ENCODE measurements around the gene CSPG4. TPM values are rescaled to one million over a fixed set of nuclear protein-coding genes. Genes with fewer than 3 reads are reported as not detected.
A peak's percentile ranks its signal among the peaks of the same experiment; 100 is the strongest.

Gene CSPG4
- total RNA-seq, 1 donor from 2014 or later, result 5.4 TPM

DNA sequence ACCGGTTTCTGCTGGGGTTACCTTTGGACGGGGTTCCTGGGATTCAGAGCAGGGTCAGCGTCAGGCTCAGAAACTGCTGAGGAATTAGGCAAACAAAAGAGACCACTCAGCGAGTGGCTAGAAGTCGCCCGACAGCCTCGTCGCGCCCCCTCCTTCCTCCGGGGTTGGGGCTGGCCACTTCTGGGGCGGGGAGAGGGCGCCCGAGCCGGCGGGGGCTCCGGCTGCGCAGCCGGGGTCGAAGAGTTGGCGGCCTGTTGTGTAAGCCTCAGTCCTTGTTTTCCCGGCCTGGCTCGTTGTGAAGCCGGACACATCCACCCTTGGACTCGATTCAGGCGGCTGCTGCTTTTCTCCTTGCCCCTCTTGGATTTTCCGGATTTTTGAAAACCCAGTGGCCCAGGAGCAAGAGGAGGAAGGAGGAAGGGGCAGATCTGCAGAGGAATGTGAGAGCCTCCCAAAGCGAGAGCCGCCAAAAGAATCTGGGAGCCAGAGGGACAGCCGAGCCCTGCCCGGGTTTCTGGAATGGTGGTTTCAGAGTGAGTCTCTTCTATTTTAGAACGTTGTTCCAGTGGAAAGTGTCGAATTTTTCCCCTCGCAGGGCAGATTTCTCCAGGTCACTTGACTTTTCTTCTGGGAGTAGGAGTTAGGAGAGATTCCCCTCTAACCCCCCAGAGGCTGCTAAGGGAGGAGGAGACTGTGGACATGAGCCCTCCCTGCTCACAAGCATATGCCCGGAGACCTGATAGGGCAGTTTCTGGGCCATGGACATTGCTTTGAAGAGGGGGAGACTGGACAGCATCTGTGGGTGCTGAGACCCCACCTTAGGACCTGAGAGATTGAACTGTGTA is 64.3 kb downstream of the CSPG4 start:
- H3K9me3 Mint-ChIP-seq, result no peaks in the 10 kb centered on the region
- H3K4me1 Mint-ChIP-seq, result peaks cover 56% of the 10 kb centered on the region
- no peak for DNase-seq (ENCODE audit: low read depth, low spot score)
- peak overlapping the region; percentile 98 for H3K27ac Mint-ChIP-seq (ENCODE audit: unreplicated experiment)
- H3K36me3 Mint-ChIP-seq (ENCODE audit: low read depth), result peaks cover 3% of the 10 kb centered on the region
- H3K4me3 Mint-ChIP-seq, result peak overlapping the region; percentile 97
- H3K27me3 Mint-ChIP-seq (ENCODE audit: low read depth), result no peaks in the 10 kb centered on the region
- TF ChIP-seq, protein P1, sequence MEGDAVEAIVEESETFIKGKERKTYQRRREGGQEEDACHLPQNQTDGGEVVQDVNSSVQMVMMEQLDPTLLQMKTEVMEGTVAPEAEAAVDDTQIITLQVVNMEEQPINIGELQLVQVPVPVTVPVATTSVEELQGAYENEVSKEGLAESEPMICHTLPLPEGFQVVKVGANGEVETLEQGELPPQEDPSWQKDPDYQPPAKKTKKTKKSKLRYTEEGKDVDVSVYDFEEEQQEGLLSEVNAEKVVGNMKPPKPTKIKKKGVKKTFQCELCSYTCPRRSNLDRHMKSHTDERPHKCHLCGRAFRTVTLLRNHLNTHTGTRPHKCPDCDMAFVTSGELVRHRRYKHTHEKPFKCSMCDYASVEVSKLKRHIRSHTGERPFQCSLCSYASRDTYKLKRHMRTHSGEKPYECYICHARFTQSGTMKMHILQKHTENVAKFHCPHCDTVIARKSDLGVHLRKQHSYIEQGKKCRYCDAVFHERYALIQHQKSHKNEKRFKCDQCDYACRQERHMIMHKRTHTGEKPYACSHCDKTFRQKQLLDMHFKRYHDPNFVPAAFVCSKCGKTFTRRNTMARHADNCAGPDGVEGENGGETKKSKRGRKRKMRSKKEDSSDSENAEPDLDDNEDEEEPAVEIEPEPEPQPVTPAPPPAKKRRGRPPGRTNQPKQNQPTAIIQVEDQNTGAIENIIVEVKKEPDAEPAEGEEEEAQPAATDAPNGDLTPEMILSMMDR (conservative IDR thresholded peaks at IDR 0.05), result no peak

GRCh38 chr15:75647370-75648155 is 65.1 kb downstream of the CSPG4 start, which contains the start of gene SNX33:
SNX33 (plus strand) TSS chr15:75647912; CDS start chr15:75649103, 1,191 bp downstream.
- TF ChIP-seq, protein P1 (conservative IDR thresholded peaks at IDR 0.05), result peak; percentile 61
- Mint-ChIP-seq H3K4me1 (peaks cover 48% of the 10 kb centered on the region), H3K27ac (ENCODE audit: unreplicated experiment) (peak within 1 kb of the TSS; percentile 98), H3K27me3 (ENCODE audit: low read depth) (no peaks in the 10 kb centered on the region), H3K9me3 (no peaks in the 10 kb centered on the region), H3K36me3 (ENCODE audit: low read depth) (peaks cover 3% of the 10 kb centered on the region), H3K4me3 (peak within 1 kb of the TSS; percentile 97)
- DNase-seq (ENCODE audit: low read depth, low spot score), result peak; percentile 65

DNA sequence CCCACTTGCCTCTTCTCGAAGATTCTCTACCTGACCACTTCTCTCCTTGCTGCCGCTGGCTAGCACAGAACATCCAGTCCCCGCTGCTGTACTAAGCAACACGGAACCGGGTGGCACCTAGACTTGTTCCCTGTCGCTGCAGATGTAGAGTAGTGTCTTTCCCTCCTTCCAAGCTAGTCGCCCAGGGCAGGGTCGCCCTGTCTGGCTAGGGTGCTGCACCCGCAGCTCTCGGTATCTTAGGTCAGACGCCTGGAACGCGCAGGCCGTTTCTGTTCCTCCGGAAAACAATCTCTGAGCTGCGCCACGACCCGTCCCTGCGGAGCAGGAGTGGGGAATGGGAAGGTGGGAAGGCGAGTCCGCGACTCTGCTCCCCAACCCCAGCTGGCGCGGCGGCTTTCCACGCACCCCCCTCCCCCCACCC is 65.7 kb downstream of the CSPG4 start:
- H3K4me1 Mint-ChIP-seq, result peaks cover 43% of the 10 kb centered on the region
- peaks cover 3% of the 10 kb centered on the region for H3K36me3 Mint-ChIP-seq (ENCODE audit: low read depth)
- peak overlapping the region; percentile 84 for H3K4me3 Mint-ChIP-seq
- H3K27ac Mint-ChIP-seq (ENCODE audit: unreplicated experiment), result peak overlapping the region; percentile 84
- no peaks in the 10 kb centered on the region for H3K27me3 Mint-ChIP-seq (ENCODE audit: low read depth)
- TF ChIP-seq, protein P1 (conservative IDR thresholded peaks at IDR 0.05), result no peak
- no peak for DNase-seq (ENCODE audit: low read depth, low spot score)
- no peaks in the 10 kb centered on the region for H3K9me3 Mint-ChIP-seq

DNA sequence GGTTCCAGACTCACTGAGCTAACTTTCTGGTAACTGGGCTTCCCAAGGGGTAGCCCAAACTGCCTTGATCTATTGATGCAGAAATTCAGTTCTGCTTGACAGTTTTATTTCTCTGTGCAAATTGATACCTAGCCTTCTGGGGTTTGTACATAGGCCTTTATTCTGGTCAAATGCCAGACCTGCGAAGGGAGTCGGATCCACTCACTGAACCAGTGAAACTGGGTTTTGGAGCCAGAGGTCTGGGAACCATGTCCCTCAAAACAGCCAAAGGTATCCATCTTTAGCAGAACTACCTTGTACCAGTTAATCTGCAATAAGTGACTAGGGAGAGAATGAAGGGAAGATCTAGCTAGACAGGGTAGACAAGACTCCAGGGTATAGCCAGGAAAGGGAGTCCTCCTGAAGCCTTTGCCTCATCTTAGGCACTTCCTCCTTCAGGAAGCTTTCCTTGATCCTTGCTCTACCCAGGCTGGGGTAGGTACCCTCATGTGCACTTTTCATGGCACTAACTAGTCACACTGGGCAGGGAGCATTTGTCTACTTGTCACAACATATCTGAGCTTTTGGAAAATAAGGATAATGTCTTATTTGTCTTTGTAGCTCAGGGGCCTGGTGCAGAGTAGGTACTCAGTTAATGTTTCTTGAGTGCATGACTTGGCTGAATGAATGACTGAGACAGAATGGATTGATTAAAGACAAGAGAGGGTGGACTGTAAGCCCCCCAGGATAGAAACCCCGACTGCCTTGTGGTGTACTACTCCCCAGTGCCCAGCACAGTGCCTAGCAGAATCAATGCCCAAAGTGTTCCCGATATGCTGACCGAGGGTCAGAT is 66.3 kb downstream of the CSPG4 start:
- peak overlapping the region; percentile 84 for H3K4me3 Mint-ChIP-seq
- H3K9me3 Mint-ChIP-seq, result no peaks in the 10 kb centered on the region
- peaks cover 3% of the 10 kb centered on the region for H3K36me3 Mint-ChIP-seq (ENCODE audit: low read depth)
- no peak for DNase-seq (ENCODE audit: low read depth, low spot score)
- peaks cover 37% of the 10 kb centered on the region for H3K4me1 Mint-ChIP-seq
- TF ChIP-seq, protein P1 (conservative IDR thresholded peaks at IDR 0.05), result no peak
- no peaks in the 10 kb centered on the region for H3K27me3 Mint-ChIP-seq (ENCODE audit: low read depth)
- H3K27ac Mint-ChIP-seq (ENCODE audit: unreplicated experiment), result no peak overlapping the region

- H3K9me3 Mint-ChIP-seq, result no peaks in the 10 kb centered on the region
- H3K4me3 Mint-ChIP-seq, result peak overlapping the region; percentile 77
- no peak for DNase-seq (ENCODE audit: low read depth, low spot score)
- no peak overlapping the region for H3K27ac Mint-ChIP-seq (ENCODE audit: unreplicated experiment)
- TF ChIP-seq, protein P1 (conservative IDR thresholded peaks at IDR 0.05), result no peak
- peaks cover 26% of the 10 kb centered on the region for H3K4me1 Mint-ChIP-seq
- no peaks in the 10 kb centered on the region for H3K27me3 Mint-ChIP-seq (ENCODE audit: low read depth)
- no peaks in the 10 kb centered on the region for H3K36me3 Mint-ChIP-seq (ENCODE audit: low read depth)
Observed at GRCh38 chr15:75644376-75644775, 68.3 kb downstream of the CSPG4 start.

Measured in neural crest cell (in vitro differentiated cells).